Neural progenitor cell (in vitro differentiated cells): ENCODE data around the gene A2M. TPM values are rescaled to one million over a fixed set of nuclear protein-coding genes. Genes with fewer than 3 reads are reported as not detected.

ENCODE experiments used
- DNase-seq: peaks from one replicate; pipeline ENCODE4 v3.0.0-alpha.2; 2016; ENCODE audit warnings: low spot score
- H2AFZ ChIP-seq: fragments of 200-600 bp; sonication (generic); replicated peaks from 2 replicates; pipeline ENCODE4 v1.6.1; 2016; ENCODE audit warnings: antibody characterized with exemption
- H3F3A ChIP-seq: fragments of 200-600 bp; sonication (generic); 2 replicates; pipeline ENCODE4 v1.6.1; 2016; ENCODE audit warnings: antibody characterized with exemption, low read depth
- H3K27ac ChIP-seq: fragments of 200-600 bp; sonication (generic); 2 replicates; pipeline ENCODE4 v1.5.1; 2016; ENCODE audit warnings: mild to moderate bottlenecking
- H3K27me3 ChIP-seq: fragments of 200-600 bp; sonication (generic); 2 replicates; pipeline ENCODE4 v1.6.1; 2016; ENCODE audit warnings: mild to moderate bottlenecking, moderate library complexity
- H3K36me3 ChIP-seq: fragments of 200-600 bp; sonication (generic); 2 replicates; pipeline ENCODE4 v1.5.1; 2016
- H3K4me1 ChIP-seq: fragments of 200-600 bp; sonication (generic); 2 replicates; pipeline ENCODE4 v1.6.1; 2016; ENCODE audit warnings: mixed run types
- H3K4me2 ChIP-seq: fragments of 200-600 bp; sonication (generic); 2 replicates; pipeline ENCODE4 v1.6.1; 2016
- H3K4me3 ChIP-seq: fragments of 200-600 bp; sonication (generic); 2 replicates; pipeline ENCODE4 v1.5.1; 2016
- H3K79me2 ChIP-seq: fragments of 200-600 bp; sonication (generic); 2 replicates; pipeline ENCODE4 v1.6.1; 2016; ENCODE audit warnings: low read depth
- H3K9ac ChIP-seq: fragments of 200-600 bp; sonication (generic); 2 replicates; pipeline ENCODE4 v1.6.1; 2016
- H3K9me3 ChIP-seq: fragments of 200-600 bp; sonication (generic); 2 replicates; pipeline ENCODE4 v1.5.1; 2016; ENCODE audit warnings: low read depth
- H4K20me1 ChIP-seq: fragments of 200-600 bp; sonication (generic); 2 replicates; pipeline ENCODE4 v1.6.1; 2016; ENCODE audit warnings: low read depth
- H3K27ac Mint-ChIP-seq: 3 replicates; pipeline ENCODE4 v1.8.0; 2021; ENCODE audit warnings: mixed read lengths
- H3K27me3 Mint-ChIP-seq: 2 replicates; pipeline ENCODE4 v1.8.0; 2022; ENCODE audit warnings: low read depth, mild to moderate bottlenecking, inconsistent platforms, moderate library complexity, mixed read lengths; ENCODE audit not compliant: insufficient read depth
- H3K36me3 Mint-ChIP-seq: 3 replicates; pipeline ENCODE4 v1.8.0; 2021; ENCODE audit warnings: mixed read lengths
- H3K4me1 Mint-ChIP-seq: 3 replicates; pipeline ENCODE4 v1.8.0; 2021; ENCODE audit warnings: mixed read lengths
- H3K4me3 Mint-ChIP-seq: 3 replicates; pipeline ENCODE4 v1.8.0; 2021; ENCODE audit warnings: mild to moderate bottlenecking, moderate library complexity, mixed read lengths
- H3K9me3 Mint-ChIP-seq: 3 replicates; pipeline ENCODE4 v1.8.0; 2020; ENCODE audit warnings: mixed read lengths
- EZH2 ChIP-seq: fragments of 200-600 bp; sonication (generic); IDR thresholded peaks from 2 replicates; pipeline ENCODE4 v1.6.1; 2017; ENCODE audit warnings: antibody characterized with exemption, mild to moderate bottlenecking, moderate library complexity
- EZH2phosphoT487 ChIP-seq: fragments of 200-600 bp; sonication (generic); IDR thresholded peaks from 2 replicates; pipeline ENCODE4 v1.6.1; 2017; ENCODE audit warnings: antibody characterized with exemption
- total RNA-seq: library from RNA; depleted of rRNA; stranded (reverse); fragments of >200 nt; gene quantifications from 2 replicates; pipeline ENCODE4 v1.2.3, GENCODE V29; 2015; ENCODE audit warnings: low replicate concordance
- TF ChIP-seq, protein P1 (sequence below): fragments of 200-600 bp; sonication (generic); IDR thresholded peaks from 2 replicates; pipeline ENCODE4 v1.5.1; 2017; ENCODE audit warnings: antibody characterized with exemption, mild to moderate bottlenecking

The A2M gene
- total RNA-seq, 1 donor from 2014 or later: not detected

- Mint-ChIP-seq H3K4me3 (no peak overlapping the region), H3K9me3 (peaks cover 2% of the 10 kb centered on the region), H3K4me1 (peaks cover 9% of the 10 kb centered on the region), H3K27me3 (peaks cover 2% of the 10 kb centered on the region), H3K36me3 (peaks cover 2% of the 10 kb centered on the region), H3K27ac (no peak overlapping the region)
- H2AFZ ChIP-seq: no peak overlapping the region
- no peak overlapping the region for H3K4me2 ChIP-seq
- no peaks in the 10 kb centered on the region for H3K36me3 ChIP-seq
- no peaks in the 10 kb centered on the region for H4K20me1 ChIP-seq
- H3K27ac ChIP-seq: no peak overlapping the region
- no peak for TF ChIP-seq EZH2phosphoT487
- no peak for TF ChIP-seq EZH2
- TF ChIP-seq, protein P1, sequence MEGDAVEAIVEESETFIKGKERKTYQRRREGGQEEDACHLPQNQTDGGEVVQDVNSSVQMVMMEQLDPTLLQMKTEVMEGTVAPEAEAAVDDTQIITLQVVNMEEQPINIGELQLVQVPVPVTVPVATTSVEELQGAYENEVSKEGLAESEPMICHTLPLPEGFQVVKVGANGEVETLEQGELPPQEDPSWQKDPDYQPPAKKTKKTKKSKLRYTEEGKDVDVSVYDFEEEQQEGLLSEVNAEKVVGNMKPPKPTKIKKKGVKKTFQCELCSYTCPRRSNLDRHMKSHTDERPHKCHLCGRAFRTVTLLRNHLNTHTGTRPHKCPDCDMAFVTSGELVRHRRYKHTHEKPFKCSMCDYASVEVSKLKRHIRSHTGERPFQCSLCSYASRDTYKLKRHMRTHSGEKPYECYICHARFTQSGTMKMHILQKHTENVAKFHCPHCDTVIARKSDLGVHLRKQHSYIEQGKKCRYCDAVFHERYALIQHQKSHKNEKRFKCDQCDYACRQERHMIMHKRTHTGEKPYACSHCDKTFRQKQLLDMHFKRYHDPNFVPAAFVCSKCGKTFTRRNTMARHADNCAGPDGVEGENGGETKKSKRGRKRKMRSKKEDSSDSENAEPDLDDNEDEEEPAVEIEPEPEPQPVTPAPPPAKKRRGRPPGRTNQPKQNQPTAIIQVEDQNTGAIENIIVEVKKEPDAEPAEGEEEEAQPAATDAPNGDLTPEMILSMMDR: no peak
- no peaks in the 10 kb centered on the region for H3F3A ChIP-seq
- H3K27me3 ChIP-seq: no peaks in the 10 kb centered on the region
- H3K9ac ChIP-seq: no peak overlapping the region
- H3K9me3 ChIP-seq: no peaks in the 10 kb centered on the region
- no peaks in the 10 kb centered on the region for H3K79me2 ChIP-seq
- no peak overlapping the region for H3K4me3 ChIP-seq
- H3K4me1 ChIP-seq: no peaks in the 10 kb centered on the region
- no peak for DNase-seq
These were observed 8.8 kb upstream of the A2M start for GRCh38 chr12:9124383-9125031.

- Mint-ChIP-seq H3K4me1 (peaks cover 12% of the 10 kb centered on the region), H3K27me3 (peaks cover 2% of the 10 kb centered on the region), H3K36me3 (peaks cover 2% of the 10 kb centered on the region), H3K9me3 (peaks cover 1% of the 10 kb centered on the region), H3K4me3 (no peak overlapping the region), H3K27ac (no peak overlapping the region)
- no peak overlapping the region for H2AFZ ChIP-seq
- no peaks in the 10 kb centered on the region for H3K9me3 ChIP-seq
- no peak for DNase-seq
- no peak overlapping the region for H3K4me2 ChIP-seq
- no peak overlapping the region for H3K4me3 ChIP-seq
- no peaks in the 10 kb centered on the region for H3K27me3 ChIP-seq
- no peaks in the 10 kb centered on the region for H3K4me1 ChIP-seq
- no peaks in the 10 kb centered on the region for H3K36me3 ChIP-seq
- H3F3A ChIP-seq: no peaks in the 10 kb centered on the region
- no peaks in the 10 kb centered on the region for H3K79me2 ChIP-seq
- no peaks in the 10 kb centered on the region for H4K20me1 ChIP-seq
- no peak overlapping the region for H3K27ac ChIP-seq
- TF ChIP-seq EZH2: no peak
- no peak for TF ChIP-seq EZH2phosphoT487
- TF ChIP-seq, protein P1: no peak
- H3K9ac ChIP-seq: no peak overlapping the region
These were observed 8.2 kb upstream of the A2M start for GRCh38 chr12:9123781-9124382.

DNA sequence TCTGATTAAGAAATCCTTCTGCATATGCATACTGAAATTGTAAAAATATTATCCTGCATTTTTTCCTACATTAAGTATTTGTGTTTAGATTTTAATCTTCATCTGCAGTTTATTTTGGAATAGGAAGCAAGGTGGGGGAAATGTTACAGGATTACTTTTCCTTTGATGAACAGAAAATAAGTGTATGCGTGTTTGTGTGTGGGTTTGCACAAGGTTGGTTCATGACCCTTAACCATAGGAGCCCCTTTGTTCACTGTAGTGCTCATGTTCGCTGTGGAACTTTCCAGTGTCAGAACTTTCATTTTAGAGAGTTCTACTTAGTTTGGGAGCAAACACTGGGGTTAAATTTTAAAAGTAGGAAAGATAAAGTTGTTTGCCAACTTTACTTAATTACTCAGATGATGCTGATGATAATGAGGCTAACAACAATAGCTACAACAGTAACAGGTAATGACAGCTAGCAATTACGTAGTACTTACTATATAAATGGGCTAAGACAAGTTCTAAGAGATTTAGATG lies 6.4 kb upstream of the A2M start:
- no peak overlapping the region for H3K9ac ChIP-seq
- Mint-ChIP-seq H3K27ac (no peak overlapping the region), H3K27me3 (no peaks in the 10 kb centered on the region), H3K4me1 (peaks cover 17% of the 10 kb centered on the region), H3K4me3 (no peak overlapping the region), H3K9me3 (no peaks in the 10 kb centered on the region), H3K36me3 (peaks cover 2% of the 10 kb centered on the region)
- H3K4me1 ChIP-seq: no peaks in the 10 kb centered on the region
- no peaks in the 10 kb centered on the region for H3K9me3 ChIP-seq
- H3K79me2 ChIP-seq: no peaks in the 10 kb centered on the region
- H3F3A ChIP-seq: no peaks in the 10 kb centered on the region
- H4K20me1 ChIP-seq: no peaks in the 10 kb centered on the region
- no peaks in the 10 kb centered on the region for H3K27me3 ChIP-seq
- H3K4me3 ChIP-seq: no peak overlapping the region
- H2AFZ ChIP-seq: no peak overlapping the region
- DNase-seq: no peak
- H3K36me3 ChIP-seq: no peaks in the 10 kb centered on the region
- no peak overlapping the region for H3K4me2 ChIP-seq
- TF ChIP-seq EZH2phosphoT487: no peak
- no peak for TF ChIP-seq EZH2
- TF ChIP-seq, protein P1: no peak
- no peak overlapping the region for H3K27ac ChIP-seq
